Stimulated activated CD8-positive, alpha-beta memory T cell treated with anti-CD3 and anti-CD28 coated beads, Interleukin-4, amount 100 ng/mL, for 24 hours (primary cell): ENCODE data around the gene ZC3HAV1.
A peak's percentile ranks its signal among the peaks of the same experiment; 100 is the strongest.
"Not testable (repeated sequence)": the region's sequence is repeated elsewhere in the genome, so short reads cannot be mapped to it uniquely, and the experiment has no call there.

Experiments used
- DNase-seq: peaks from one replicate; pipeline ENCODE4 v3.0.0-alpha.2; 2020; ENCODE audit warnings: low read depth

ZC3HAV1 gene

GRCh38 chr7:139109188-139109982, at the start of gene ZC3HAV1:
Gene ZC3HAV1, minus strand, starts transcription at chr7:139109720. Its CDS starts 389 bp downstream, at chr7:139109331.
- DNase-seq = peak; percentile 72

- no peak for DNase-seq
Measured at GRCh38 chr7:139153832-139154231, 44.3 kb upstream of the ZC3HAV1 start.

GRCh38 chr7:139152149-139152548, 42.6 kb upstream of the ZC3HAV1 start:
- DNase-seq = no peak

DNA sequence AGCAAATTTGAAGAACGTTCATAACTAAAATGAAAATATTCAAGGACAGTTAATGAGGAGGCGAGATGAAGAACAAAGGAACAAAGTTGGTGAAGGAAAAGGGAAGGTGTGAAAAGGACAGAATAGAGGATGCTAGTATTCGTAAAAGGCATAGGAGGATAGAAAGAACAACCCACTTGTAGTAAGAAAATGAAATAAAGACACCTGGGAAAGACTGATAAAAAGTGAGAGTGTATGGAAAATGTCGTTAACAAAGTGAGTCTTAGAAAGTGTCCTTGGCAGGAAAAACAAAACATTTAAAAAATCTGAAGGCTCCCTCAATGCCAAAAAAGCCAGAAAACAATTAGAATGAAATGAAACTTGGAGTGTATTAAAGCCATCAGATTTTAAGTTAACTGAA, 29.6 kb upstream of the ZC3HAV1 start:
- no peak for DNase-seq

DNA sequence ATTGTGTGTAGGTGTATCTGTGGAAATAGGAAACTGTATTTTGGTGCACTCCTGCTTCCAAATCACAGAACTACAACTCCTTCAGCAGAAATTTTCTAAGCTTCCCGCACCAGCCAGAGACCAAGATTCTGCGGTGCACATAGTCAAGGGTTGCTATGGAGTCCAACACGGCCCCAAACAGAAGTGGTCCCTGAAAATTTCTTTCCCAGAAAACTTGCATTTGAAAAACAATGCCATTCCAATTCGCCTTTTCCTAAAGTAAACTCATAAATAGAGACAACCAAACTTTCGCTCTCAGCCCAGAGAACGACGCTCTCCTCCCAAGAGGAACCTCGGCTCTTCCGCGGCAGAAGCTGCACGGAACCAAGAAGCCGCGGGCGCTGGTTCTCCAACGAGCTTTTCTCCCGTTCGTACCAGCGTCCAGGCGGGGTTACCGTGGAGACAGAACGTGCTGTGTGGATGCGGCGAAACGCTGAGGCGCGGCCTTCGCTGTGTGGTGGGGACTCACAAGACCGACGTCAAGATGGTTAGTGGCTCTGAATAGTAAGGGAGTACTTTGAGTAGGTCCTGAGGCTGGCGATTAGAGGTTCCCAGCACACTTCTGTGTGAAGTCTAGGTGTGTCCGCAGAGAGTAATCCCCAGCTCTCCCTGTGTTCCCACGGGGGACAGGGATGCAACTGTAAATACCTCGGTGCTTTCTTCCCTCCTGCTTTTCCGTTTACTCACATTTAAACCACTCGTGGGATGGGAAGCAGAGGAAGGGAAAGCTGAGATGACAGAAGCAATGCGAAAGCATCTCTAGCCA, 24.0 kb upstream of the ZC3HAV1 start:
- DNase-seq = peak; percentile 78

DNA sequence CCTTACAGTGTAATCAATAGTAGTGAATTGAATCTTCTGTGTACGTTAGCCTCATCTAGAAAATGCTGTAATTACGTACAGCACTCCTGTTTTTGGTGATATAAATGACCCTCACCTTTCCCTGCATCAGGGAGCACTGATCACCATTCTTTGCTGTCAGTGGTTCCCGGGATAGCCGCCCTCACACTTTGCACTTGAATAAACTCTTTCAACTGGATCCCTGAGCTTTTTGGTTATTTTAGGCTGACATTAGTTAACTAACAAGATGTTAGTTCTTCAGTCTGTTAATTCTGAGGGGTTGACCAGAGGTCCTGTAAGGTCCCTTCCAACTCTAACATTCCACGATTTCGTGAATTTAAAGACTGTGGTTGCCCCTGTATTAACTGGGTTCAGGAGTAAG, 23.4 kb upstream of the ZC3HAV1 start:
- DNase-seq = no peak

- DNase-seq = no peak
Measured at GRCh38 chr7:139131601-139132041, 22.1 kb upstream of the ZC3HAV1 start.

GRCh38 chr7:139129814-139130213, 20.3 kb upstream of the ZC3HAV1 start:
- not testable (repeated sequence) for DNase-seq

- no peak for DNase-seq
Measured at GRCh38 chr7:139127648-139128047, 18.1 kb upstream of the ZC3HAV1 start.

DNA sequence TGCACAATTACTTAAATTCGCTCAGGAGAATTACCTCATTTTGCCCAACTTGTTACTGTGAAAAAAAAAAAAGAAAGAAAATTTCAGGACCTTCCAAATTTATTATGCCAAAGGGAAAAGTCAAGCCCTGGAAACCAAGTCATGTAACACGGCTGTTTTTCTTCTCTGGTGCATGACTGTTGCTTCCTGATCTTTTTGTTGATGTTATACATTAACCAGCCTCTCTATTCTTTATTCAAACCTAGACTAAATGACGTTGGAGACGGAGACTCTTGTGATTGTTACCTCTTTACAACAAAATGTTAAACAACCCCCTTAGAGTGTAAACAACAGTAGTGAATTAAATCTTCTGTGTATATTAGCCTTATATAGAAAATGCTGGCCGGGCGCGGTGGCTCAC, 16.1 kb upstream of the ZC3HAV1 start:
- no peak for DNase-seq

- not testable (repeated sequence) for DNase-seq
Measured at GRCh38 chr7:139124995-139125394, 15.5 kb upstream of the ZC3HAV1 start.

GRCh38 chr7:139124084-139124914, 14.8 kb upstream of the ZC3HAV1 start:
- no peak for DNase-seq

DNA sequence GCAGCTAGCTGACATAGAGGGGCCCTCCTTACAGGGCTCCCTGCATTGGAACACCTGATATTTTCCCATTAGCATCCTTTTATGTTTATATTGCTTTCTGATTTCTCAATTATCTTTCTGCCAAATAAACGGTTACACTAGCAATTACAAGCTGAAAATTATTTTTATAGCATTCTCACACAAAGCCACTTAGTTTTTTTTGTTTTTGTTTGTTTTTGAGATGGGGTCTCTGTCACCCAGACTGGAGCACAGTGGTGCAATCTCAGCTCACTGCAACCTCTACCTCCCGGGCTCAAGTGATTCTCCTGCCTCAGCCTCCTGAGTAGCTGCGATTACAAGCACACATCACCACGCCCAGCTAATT, 9.9 kb upstream of the ZC3HAV1 start:
- DNase-seq = no peak

DNA sequence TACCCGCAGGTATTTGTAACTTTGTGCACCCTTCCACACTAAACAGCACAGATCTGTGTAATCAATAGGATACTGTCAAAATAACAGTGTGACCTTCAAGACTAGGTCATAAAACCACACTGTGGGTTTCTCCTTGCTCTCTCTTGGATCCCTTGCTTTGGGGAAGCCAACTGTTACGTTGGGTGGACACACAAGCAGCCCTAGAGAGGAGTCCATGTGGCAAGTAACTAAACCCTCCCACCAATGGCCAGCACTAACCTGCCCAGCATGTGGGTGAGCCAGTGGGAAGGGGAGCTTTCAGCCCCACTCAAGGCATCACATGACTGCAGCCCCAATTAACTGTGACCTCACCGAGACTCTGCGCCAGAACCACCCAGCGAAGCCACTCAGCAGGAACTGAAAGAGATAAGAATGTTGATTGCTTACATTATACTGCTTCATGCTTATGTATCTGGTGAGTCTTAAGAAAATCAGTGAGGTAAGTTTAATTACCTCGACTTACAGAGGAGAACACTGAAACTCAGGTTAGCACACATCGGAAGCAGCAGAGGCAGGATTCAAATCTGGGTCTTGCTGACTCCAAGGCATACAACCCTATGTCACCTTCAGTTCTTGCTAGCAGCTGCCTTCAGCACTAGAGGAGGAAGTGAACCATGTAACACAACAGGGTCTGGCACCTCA, 9.4 kb upstream of the ZC3HAV1 start:
- no peak for DNase-seq

DNA sequence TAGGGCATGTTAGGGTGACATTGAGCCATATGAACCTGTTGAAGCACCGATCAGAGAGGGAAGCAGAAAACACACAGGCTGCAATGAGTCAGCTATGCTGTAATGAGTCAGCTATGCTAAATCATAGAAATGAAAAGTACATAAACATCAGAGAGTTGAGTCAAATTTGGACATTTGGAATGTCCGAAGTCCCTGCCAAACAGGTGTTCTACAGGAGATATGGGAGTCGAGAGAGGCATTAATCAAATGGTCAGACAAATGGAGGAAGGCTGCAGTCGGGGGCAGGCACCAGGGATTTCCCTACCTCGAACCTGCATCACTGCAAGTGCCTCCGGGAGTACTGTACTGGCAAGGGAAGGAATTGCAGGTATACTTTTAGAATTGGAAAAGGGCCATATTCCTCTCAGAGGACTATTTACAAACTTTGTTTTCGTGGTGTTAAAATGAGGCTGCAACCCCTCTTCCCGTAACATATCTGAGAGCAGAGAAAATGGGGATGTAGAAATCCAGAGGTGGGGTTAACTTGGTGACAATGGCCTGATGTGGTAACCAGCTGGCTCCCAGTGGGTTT, 8.8 kb upstream of the ZC3HAV1 start:
- no peak for DNase-seq

DNA sequence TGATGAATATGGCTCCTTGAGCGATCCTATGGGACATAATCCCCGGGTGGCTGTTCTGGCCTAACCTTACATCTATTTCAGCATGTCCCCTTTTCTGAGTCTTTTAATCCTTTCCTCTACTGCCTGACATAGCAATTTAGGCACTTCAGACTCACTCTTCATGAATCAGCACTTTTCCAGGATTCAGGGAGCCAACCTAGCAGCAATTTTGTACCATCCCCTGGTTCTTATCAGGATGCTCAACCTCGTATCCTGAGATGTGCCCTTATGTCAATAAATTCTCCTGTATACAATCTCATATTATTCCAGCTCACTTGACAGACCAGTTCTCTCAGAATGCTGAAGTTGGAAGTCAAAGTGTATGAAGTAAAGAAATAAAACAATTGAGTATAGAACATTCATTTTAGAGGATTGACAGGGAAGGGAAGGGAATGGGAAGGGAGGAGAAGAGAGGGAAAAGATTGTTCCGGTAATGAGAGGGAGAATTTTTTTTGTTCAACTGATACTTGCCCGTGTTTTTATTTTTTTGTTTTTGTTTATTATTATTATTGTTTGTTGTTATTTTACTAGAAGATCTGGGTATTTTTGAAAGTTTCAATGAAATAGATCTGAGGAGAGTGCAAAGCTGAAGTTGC, 8.2 kb upstream of the ZC3HAV1 start:
- DNase-seq = no peak

DNA sequence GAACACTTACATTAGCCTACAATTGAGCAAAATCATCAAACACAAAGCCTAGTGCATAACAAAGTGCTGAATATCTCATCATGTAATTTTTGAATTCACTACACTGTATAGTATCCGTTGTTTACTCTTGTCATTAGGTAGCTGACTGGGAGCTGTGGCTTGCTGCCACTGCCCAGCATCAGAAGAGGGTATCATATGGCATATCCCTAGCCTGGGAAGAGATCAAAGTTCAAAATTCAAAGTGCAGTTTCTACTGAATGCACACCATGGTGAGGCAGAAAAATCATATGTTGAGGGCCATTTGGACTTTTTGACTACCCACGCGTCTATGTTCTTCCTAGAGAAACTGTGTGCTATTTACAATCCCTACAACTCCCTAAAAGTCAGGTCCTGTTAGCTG, 7.5 kb upstream of the ZC3HAV1 start:
- DNase-seq = no peak

DNA sequence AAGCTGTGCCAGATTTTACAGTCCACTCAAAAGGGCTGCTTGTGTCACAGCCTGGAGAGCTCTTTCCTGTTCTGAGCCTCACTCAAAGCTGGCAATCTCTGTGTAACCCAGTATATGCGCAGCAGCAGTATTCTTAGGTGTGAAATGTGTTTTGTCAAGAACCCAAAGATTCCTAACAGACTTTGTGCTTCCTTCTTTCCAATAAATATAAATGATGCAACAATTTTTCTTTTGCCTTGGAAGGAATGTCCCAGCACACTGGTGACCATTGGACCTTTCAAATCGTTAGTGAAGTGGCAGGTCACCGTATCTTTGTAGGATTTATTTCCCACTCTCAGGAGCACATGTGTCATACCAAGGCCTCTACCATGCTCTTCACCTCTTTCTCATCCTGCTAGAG, 5.6 kb upstream of the ZC3HAV1 start:
- DNase-seq = no peak

DNA sequence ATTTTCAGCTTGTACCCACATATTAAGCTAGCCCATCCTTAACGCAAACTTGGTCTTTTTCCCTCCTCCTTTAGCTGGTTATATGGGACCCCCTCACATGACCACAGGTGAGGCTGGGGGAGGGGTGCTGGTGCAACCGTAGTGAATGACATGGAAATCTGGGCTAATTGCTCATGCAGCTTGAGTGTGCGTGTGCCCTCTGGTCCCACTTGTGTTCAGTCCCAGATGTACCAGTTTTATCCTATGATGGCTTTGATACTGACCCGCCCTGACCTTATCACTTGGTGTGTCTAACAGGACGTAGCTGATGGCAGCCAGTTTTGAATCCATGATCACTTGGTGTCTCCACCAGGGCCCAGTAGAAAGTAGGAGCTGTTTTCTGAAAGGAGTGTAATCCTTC, 5.1 kb upstream of the ZC3HAV1 start:
- DNase-seq = no peak

DNA sequence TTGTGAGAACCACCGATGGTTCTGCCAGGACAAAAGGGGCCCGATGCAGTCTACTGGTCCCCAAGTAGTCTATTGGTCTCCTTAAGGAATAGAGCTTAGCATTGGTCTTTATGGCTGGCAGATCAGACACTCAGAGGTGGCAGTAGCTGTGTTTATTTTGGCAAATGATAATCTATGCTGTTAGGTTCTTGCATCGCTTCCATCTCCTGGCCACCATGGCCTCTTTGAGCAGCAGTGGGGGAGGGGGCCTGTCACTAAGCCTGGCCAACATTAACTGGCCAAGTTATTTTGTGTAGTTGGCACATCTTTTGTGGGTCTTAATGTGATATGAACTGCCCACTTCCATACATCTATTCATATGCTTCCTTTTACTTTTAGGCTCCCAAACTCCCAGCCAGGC, 4.5 kb upstream of the ZC3HAV1 start:
- DNase-seq = no peak

- no peak for DNase-seq
Measured at GRCh38 chr7:139112741-139113250, 3.3 kb upstream of the ZC3HAV1 start.
